Activated T-cell treated with anti-CD3 and anti-CD28 coated beads, Interleukin-2, amount 50 U/mL, for 48 hours (primary cell): ENCODE data around the gene ADAMTS13.
"Not testable (repeated sequence)": the region's sequence is repeated elsewhere in the genome, so short reads cannot be mapped to it uniquely, and the experiment has no call there.

Experiments used
- DNase-seq, 2 experiments: peaks; one replicate each; pipeline ENCODE4 v3.0.0-alpha.2; 2020

The ADAMTS13 gene

GRCh38 chr9:133426011-133426410, 3.8 kb downstream of the ADAMTS13 start:
- no peak for DNase-seq

- DNase-seq, result no peak
These were observed 5.6 kb downstream of the ADAMTS13 start for GRCh38 chr9:133427658-133428348.

- DNase-seq, result no peak
These were observed 6.5 kb downstream of the ADAMTS13 start for GRCh38 chr9:133428617-133429101.

GRCh38 chr9:133429214-133429613, 7.0 kb downstream of the ADAMTS13 start:
- no peak for DNase-seq

- no peak for DNase-seq
These were observed 7.5 kb downstream of the ADAMTS13 start for GRCh38 chr9:133429641-133430161.

GRCh38 chr9:133430244-133430643, 8.1 kb downstream of the ADAMTS13 start:
- no peak for DNase-seq

GRCh38 chr9:133433351-133433843, 11.2 kb downstream of the ADAMTS13 start:
- DNase-seq, result no peak

- DNase-seq, result no peak
These were observed 14.5 kb downstream of the ADAMTS13 start for GRCh38 chr9:133436681-133437080.

GRCh38 chr9:133437753-133438531, 15.8 kb downstream of the ADAMTS13 start:
- DNase-seq, result no peak

- no peak for DNase-seq
These were observed 17.2 kb downstream of the ADAMTS13 start for GRCh38 chr9:133439337-133439736.

GRCh38 chr9:133440874-133441273, 18.7 kb downstream of the ADAMTS13 start:
- no peak for DNase-seq

- no peak for DNase-seq
These were observed 19.4 kb downstream of the ADAMTS13 start for GRCh38 chr9:133441571-133441970.

GRCh38 chr9:133443248-133443647, 21.1 kb downstream of the ADAMTS13 start:
- DNase-seq, result no peak

- no peak for DNase-seq
These were observed 21.8 kb downstream of the ADAMTS13 start for GRCh38 chr9:133443982-133444381.

- DNase-seq, result no peak
These were observed 23.3 kb downstream of the ADAMTS13 start for GRCh38 chr9:133445293-133445969.

- no peak for DNase-seq
These were observed 26.4 kb downstream of the ADAMTS13 start for GRCh38 chr9:133448487-133448972.

GRCh38 chr9:133449760-133450159, 27.6 kb downstream of the ADAMTS13 start:
- no peak for DNase-seq

- not testable (repeated sequence) for DNase-seq
These were observed 29.7 kb downstream of the ADAMTS13 start for GRCh38 chr9:133451865-133452264.

- no peak for DNase-seq
These were observed 30.4 kb downstream of the ADAMTS13 start for GRCh38 chr9:133452562-133452961.

GRCh38 chr9:133453651-133454050, 31.5 kb downstream of the ADAMTS13 start:
- no peak for DNase-seq

GRCh38 chr9:133454325-133454724, 32.2 kb downstream of the ADAMTS13 start:
- no peak for DNase-seq

- no peak for DNase-seq
These were observed 32.9 kb downstream of the ADAMTS13 start for GRCh38 chr9:133454943-133455673.
